ENCODE measurements around the gene FAM171A1.
"Not testable (repeated sequence)": the region's sequence is repeated elsewhere in the genome, so short reads cannot be mapped to it uniquely, and the experiment has no call there.

Gene FAM171A1

DNA sequence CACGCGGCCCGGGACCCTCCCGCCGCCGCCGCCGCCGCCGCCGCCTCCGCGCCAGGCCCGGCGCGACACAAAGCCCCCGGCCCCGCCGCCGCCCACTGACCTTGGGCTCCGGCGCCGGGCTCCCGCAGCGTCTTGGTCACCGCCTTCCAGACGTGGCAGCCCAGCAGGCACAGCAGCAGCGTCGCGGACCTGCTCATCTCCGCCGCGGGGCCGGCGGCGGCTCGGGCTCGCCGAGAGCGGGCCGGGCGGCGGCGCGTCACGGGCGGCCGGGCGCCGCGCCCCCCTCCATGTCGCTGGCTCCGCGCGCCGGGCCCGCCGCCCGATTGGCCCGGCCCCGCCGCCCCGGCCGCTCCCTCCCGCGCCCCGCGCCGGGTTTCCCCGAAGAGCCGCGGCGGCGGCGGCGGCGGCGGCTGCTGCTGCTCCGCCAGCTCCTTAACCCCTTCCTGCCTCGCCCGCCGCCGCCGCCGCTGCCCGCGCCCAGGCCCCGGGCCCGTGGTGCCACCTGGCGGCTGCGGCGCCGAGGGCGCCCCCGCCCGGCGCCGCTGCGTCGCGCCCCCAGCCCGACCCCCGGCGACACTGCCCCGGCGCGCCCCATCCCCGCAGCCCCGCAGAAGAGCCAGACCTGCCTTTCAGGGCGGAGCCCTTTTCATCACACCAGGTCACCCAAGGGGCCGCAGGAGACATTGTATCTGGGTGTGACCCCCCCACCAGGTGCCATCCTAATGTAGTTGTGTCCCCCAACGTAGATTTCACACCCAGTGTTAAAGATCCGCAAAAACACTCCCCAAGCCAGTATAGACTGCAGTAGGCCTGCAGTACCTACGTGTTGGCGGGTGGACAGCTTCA is at the start of gene FAM171A1:
Gene FAM171A1 (minus strand): TSS at position 434 of the 846 bp plus-strand sequence. CDS start 237 bp downstream, at position 197.
- DNase-seq (ENCODE audit: low read depth in 2 of 2), result peak; percentile 21 to 23

DNA sequence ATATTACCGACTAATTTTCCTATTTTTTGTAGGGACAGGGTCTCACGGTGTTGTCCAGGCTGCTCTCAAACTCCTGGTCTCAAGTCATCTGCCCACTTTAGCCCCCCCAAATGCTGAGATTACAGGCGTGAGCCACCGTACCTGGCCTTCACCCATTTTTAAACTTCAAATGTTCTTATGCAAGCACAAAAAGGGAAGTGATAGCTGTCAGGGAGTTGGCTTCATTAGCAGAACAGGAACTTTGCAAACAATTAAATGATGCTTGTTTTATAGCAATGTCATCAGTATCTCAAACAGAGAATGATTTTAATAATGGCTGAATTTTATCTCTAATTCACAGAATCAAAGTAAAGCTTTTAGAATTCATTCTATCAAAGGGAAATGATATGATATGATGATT is 49.8 kb upstream of the FAM171A1 start:
- DNase-seq (ENCODE audit: low read depth in 2 of 2), result no peak

GRCh38 chr10:15419279-15419874 is 48.3 kb upstream of the FAM171A1 start:
- DNase-seq (ENCODE audit: low read depth in 2 of 2), result no peak

GRCh38 chr10:15416034-15416433 is 44.9 kb upstream of the FAM171A1 start:
- no peak for DNase-seq (ENCODE audit: low read depth in 2 of 2)

- no peak for DNase-seq (ENCODE audit: low read depth in 2 of 2)
These were observed 39.9 kb upstream of the FAM171A1 start for GRCh38 chr10:15411010-15411409.

GRCh38 chr10:15409350-15409749 is 38.3 kb upstream of the FAM171A1 start:
- DNase-seq (ENCODE audit: low read depth in 2 of 2), result not testable (repeated sequence)

- DNase-seq (ENCODE audit: low read depth in 2 of 2), result no peak
These were observed 37.5 kb upstream of the FAM171A1 start for GRCh38 chr10:15408557-15408956.

DNA sequence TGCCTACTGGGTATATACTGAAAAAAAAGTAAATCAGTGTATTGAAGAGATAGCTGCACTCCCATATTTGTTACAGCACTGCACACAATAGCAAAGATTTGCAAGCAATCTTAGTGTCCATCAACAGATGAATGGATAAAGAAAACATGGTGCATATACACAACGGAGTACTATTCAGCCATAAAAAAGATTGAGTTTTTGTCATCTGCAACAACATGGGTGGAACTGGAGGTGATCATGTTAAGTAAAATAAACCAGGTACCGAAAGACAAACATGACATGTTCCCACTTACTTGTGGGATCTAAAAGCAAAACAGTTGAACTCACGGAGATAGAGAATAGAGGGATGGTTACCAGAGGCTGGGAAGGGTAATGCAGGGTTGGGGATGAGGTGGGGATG is 34.2 kb upstream of the FAM171A1 start:
- no peak for DNase-seq (ENCODE audit: low read depth in 2 of 2)

GRCh38 chr10:15401382-15401781 is 30.3 kb upstream of the FAM171A1 start:
- DNase-seq (ENCODE audit: low read depth in 2 of 2), result no peak

GRCh38 chr10:15400461-15400860 is 29.4 kb upstream of the FAM171A1 start:
- not testable (repeated sequence) for DNase-seq (ENCODE audit: low read depth in 2 of 2)

GRCh38 chr10:15399060-15399661 is 28.1 kb upstream of the FAM171A1 start:
- DNase-seq (ENCODE audit: low read depth in 2 of 2), result no peak

DNA sequence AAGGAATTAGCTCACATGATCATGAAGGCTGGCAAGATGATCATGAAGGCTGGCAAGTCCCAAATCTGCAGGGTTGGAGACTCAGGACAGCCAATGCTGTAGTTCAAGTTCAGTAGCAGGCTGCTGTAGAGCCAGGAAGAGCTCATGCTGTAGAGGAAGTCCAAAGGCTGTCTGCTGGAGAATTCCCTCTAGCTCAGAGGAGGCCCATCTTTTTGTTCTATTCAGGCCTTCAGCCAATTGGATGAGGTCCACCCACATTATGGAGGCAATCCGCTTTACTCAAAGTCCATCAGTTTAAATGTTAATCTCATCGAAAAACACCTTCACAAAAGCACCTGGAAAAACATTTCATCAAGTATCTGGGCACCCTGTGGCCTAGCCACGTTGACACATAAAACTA is 24.8 kb upstream of the FAM171A1 start:
- no peak for DNase-seq (ENCODE audit: low read depth in 2 of 2)

GRCh38 chr10:15393139-15393825 is 22.2 kb upstream of the FAM171A1 start:
- DNase-seq (ENCODE audit: low read depth in 2 of 2), result no peak

DNA sequence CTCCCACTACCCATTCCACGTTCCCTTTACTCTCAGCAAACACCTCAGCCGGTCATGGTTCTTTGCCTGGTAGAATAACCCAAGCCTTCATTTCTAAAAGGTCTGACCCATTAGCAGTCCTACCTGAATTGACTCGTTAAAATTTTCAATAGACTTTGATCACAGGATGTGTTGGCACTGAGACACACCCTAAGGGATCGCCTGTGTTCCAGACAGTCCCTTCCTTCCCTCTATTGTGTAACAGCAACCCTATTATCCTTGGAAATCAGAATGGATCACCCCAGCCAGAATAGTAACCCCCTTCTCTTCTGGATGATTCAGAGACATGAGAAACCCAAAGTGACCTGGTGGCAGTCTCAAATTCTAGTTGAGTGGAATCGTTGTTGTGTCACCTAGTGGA is 20.4 kb upstream of the FAM171A1 start:
- DNase-seq (ENCODE audit: low read depth in 2 of 2), result no peak

DNA sequence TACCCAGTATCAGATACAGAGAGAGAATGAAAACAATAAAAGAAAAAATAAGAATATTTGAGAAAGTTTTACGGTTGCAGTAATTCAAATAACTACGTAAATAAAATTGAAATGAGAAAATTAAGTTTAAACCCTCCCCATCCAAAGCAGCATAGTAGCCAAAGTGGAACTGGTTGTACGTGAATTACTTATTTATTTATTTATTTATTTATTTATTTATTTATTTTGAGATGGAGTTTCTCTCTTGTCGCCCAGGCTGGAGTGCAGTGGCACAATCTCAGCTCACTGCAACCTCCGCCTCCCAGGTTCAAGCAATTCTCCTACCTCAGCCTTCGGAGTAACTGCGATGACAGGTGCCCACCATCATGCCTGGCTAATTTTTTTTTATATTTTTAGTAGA is 17.1 kb upstream of the FAM171A1 start:
- not testable (repeated sequence) for DNase-seq (ENCODE audit: low read depth in 2 of 2)

GRCh38 chr10:15387021-15387420 is 15.9 kb upstream of the FAM171A1 start:
- DNase-seq (ENCODE audit: low read depth in 2 of 2), result no peak

- no peak for DNase-seq (ENCODE audit: low read depth in 2 of 2)
These were observed 14.7 kb upstream of the FAM171A1 start for GRCh38 chr10:15385552-15386455.

DNA sequence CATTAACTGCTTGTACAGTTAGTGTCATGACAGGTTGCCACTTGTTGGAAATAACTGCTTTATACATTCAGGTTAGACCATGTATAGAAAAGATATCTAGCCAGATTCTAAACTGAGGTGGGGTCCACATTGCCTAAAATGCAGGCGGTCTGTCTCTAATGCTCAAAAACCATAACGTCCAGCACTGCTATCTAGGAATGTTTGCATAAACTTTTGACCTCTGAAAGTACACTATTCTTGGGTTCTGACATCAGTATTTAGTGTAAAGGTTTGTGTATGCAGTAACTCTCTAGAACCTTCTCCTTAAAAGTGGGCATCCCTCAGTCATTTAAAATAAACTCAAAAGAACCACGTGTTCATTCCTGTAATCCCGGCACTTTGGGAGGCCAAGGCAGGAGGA is 10.3 kb upstream of the FAM171A1 start:
- DNase-seq (ENCODE audit: low read depth in 2 of 2), result no peak

GRCh38 chr10:15379078-15379477 is 8.0 kb upstream of the FAM171A1 start:
- no peak for DNase-seq (ENCODE audit: low read depth in 2 of 2)

GRCh38 chr10:15378569-15378968 is 7.5 kb upstream of the FAM171A1 start:
- DNase-seq (ENCODE audit: low read depth in 2 of 2), result no peak

GRCh38 chr10:15374566-15374965 is 3.5 kb upstream of the FAM171A1 start:
- DNase-seq (ENCODE audit: low read depth in 2 of 2), result no peak

All from fibroblast of skin of left biceps (primary cell).